CD4-positive, alpha-beta T cell (primary cell): ENCODE data around the gene CATSPER1. TPM values are rescaled to one million over a fixed set of nuclear protein-coding genes. Genes with fewer than 3 reads are reported as not detected.

Experiments used
- ATAC-seq: fragments of 200-7000 bp; cut with Tn5 transposase; one replicate; pipeline ENCODE4 v1.10.0; 2022; ENCODE audit warnings: mild to moderate bottlenecking; ENCODE audit not compliant: poor library complexity
- CTCF ChIA-PET: fragments of 350-600 bp; sonication (Branson Sonifier 250); formaldehyde crosslinking; loops from one replicate; lab custom pipeline; 2021; ENCODE audit warnings: antibody characterized with exemption, inconsistent platforms; lab: Charles Lee
- POLR2A ChIA-PET: fragments of 350-600 bp; sonication (Branson Sonifier 250); formaldehyde crosslinking; loops from one replicate; lab custom pipeline; 2021; ENCODE audit warnings: antibody characterized with exemption, inconsistent platforms; lab: Charles Lee
- DNase-seq, 14 experiments: peaks; one replicate each; pipeline ENCODE4 v3.0.0-alpha.2; 2013 to 2020; ENCODE audit warnings: mixed read lengths in 2 of 14
- H3K27ac ChIP-seq, 2 donors: one replicate each; pipeline versions ENCODE4 v1.5.1 to v1.7.0; 2013; ENCODE audit warnings: low read length in 2 of 2, low read depth in 1 of 2, mild to moderate bottlenecking in 1 of 2
- H3K27me3 ChIP-seq, 2 experiments: 1 replicate in 1 of 2; 2 replicates in 1 of 2; pipeline versions ENCODE4 v1.6.1 to v1.7.0; 2013; ENCODE audit warnings: low read length in 2 of 2, control low read depth in 1 of 2, mild to moderate bottlenecking in 1 of 2, moderate library complexity in 1 of 2; ENCODE audit not compliant: insufficient read depth in 2 of 2, control insufficient read depth in 1 of 2
- H3K36me3 ChIP-seq: one replicate; pipeline ENCODE4 v1.6.1; 2013; ENCODE audit warnings: low read length, control low read depth; ENCODE audit not compliant: insufficient read depth
- H3K4me1 ChIP-seq: one replicate; pipeline ENCODE4 v1.6.1; 2013; ENCODE audit warnings: low read length, control low read depth; ENCODE audit not compliant: insufficient read depth
- H3K4me3 ChIP-seq: one replicate; pipeline ENCODE4 v1.5.1; 2013; ENCODE audit warnings: mild to moderate bottlenecking, low read length, moderate library complexity
- H3K9me3 ChIP-seq, 2 experiments: 1 replicate in 1 of 2; 2 replicates in 1 of 2; pipeline versions ENCODE4 v1.6.1 to v1.7.0; 2013; ENCODE audit warnings: low read length in 2 of 2, mild to moderate bottlenecking in 2 of 2, control low read depth in 1 of 2, moderate library complexity in 1 of 2; ENCODE audit not compliant: control insufficient read depth in 1 of 2, insufficient read depth in 1 of 2
- H3K27ac Mint-ChIP-seq: one replicate; pipeline ENCODE4 v1.8.0; 2020; ENCODE audit warnings: mixed read lengths
- H3K27me3 Mint-ChIP-seq: one replicate; pipeline ENCODE4 v1.8.0; 2021; ENCODE audit warnings: mixed read lengths
- H3K36me3 Mint-ChIP-seq: one replicate; pipeline ENCODE4 v1.8.0; 2021; ENCODE audit warnings: low read depth, mixed read lengths
- H3K4me1 Mint-ChIP-seq: one replicate; pipeline ENCODE4 v1.8.0; 2021; ENCODE audit warnings: low read depth, mixed read lengths
- H3K4me3 Mint-ChIP-seq: one replicate; pipeline ENCODE4 v1.8.0; 2020; ENCODE audit warnings: mild to moderate bottlenecking, mixed read lengths
- H3K9me3 Mint-ChIP-seq: one replicate; pipeline ENCODE4 v1.8.0; 2020; ENCODE audit warnings: mixed read lengths
- CTCF ChIP-seq: fragments of 200-600 bp; IDR thresholded peaks from one replicate; pipeline ENCODE4 v1.8.0; 2022; ENCODE audit warnings: antibody characterized with exemption, mild to moderate bottlenecking
- intact Hi-C, 2 experiments: fragments of 100-400 bp; cut with DNase I in 1 of 2; cut with micrococcal nuclease in 1 of 2; formaldehyde crosslinking; loops; one replicate each; pipeline versions ENCODE4 v1.15.1 to v1.9.0; 2023 to 2025; cut with DNase I, micrococcal nuclease
- total RNA-seq, 174 experiments: library from RNA in 2 of 174; stranded (reverse) in 2 of 174; gene quantifications; one replicate each; pipeline ENCODE4 v1.2.3 and lab custom pipeline; 2021 to 2026

CATSPER1 gene
- total RNA-seq, 2 experiments from 2014 or later: not detected

DNA sequence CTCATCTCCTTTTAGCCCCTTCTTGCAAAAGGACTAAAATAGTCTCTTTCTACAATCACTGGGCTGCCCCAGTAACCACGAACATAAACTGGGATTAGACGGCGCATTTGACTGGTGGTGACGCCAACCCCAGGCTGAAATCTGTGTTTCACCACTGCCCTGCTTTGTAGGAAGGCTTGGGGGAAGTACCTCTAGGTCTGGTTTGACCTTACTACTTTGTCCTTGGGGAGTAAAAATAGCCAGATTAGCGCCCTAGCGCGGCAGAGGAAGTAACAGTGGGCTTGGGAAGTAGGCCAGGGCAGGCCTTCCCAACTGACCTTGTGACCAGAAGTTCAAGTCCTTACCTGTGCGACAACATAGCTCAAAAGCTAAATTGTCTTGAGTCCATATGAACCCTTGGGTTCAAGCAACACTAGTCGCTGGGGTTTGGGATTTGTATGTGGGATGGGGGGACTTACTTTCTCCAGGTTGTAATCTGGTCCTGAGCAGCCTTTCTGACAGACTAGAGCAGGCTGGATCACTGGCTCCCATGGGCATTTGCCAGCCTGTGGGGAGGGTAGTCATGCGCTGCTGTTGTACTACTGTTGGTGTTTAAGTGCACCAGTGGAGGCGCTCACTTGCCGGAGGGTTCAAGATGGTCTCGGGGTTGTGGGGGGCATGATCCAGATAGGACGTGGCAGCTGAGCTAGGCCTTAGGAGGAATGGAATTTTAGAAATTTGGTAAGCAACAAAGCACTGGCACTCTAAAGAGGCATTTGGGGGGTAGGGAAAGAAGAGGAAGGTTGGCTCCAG, 42.8 kb upstream of the CATSPER1 start:
- peaks cover 69% of the 10 kb centered on the region for H3K4me1 Mint-ChIP-seq
- peaks cover 0 to 3% of the 10 kb centered on the region in 2 experiments for H3K9me3 ChIP-seq
- H3K9me3 Mint-ChIP-seq: no peaks in the 10 kb centered on the region
- peak overlapping the region; percentile 81 to 85 for H3K27ac ChIP-seq
- H3K36me3 ChIP-seq: peaks cover 59% of the 10 kb centered on the region
- ChIA-PET CTCF (interaction anchor here (0.6 to 4.0 kb wide), 25 partner anchors 10 to 180 kb away, joined by 3 to 29 read pairs (median 4); partner anchors contain the start of gene FIBP), POLR2A (interaction anchor here (0.6 to 7.0 kb wide), 12 partner anchors 12 to 645 kb away, joined by 3 to 135 read pairs (median 10); partner anchors contain the start of gene SF3B2)
- intact Hi-C loops: loop anchor here (1.0 to 5.0 kb wide), 6 partner anchors 16 to 65 kb away; partner anchors contain the start of gene SF3B2 (in 1 of the 2)
- DNase-seq (peak in 9 of 14 experiments; percentile 27 to 72 (median 45)), ATAC-seq (peak; percentile 13)
- H3K4me3 Mint-ChIP-seq: peak overlapping the region; percentile 94
- no peak for TF ChIP-seq CTCF
- H3K4me1 ChIP-seq: peaks cover 38% of the 10 kb centered on the region
- H3K27me3 ChIP-seq: no peaks in the 10 kb centered on the region
- no peaks in the 10 kb centered on the region for H3K27me3 Mint-ChIP-seq
- H3K4me3 ChIP-seq: peak overlapping the region; percentile 45
- peak overlapping the region; percentile 94 for H3K27ac Mint-ChIP-seq
- H3K36me3 Mint-ChIP-seq: peaks cover 87% of the 10 kb centered on the region

GRCh38 chr11:66068154-66068821, 42.0 kb upstream of the CATSPER1 start:
- Histone ChIP-seq H3K9me3 (peaks cover 0 to 3% of the 10 kb centered on the region in 2 experiments), H3K36me3 (peaks cover 67% of the 10 kb centered on the region), H3K27me3 (no peaks in the 10 kb centered on the region), H3K4me3 (no peak overlapping the region), H3K4me1 (peaks cover 32% of the 10 kb centered on the region), H3K27ac (peak overlapping the region; percentile 81 to 85)
- no peaks in the 10 kb centered on the region for H3K27me3 Mint-ChIP-seq
- DNase-seq: peak; percentile 66 to 88 (median 74)
- TF ChIP-seq CTCF: peak; percentile 87
- intact Hi-C loops: loop anchor here (1.0 to 5.0 kb wide), 5 partner anchors 15 to 65 kb away; partner anchors contain the start of gene SF3B2 (in 1 of the 2)
- peak; percentile 27 for ATAC-seq
- peak overlapping the region; percentile 94 for H3K27ac Mint-ChIP-seq
- ChIA-PET CTCF (interaction anchor here (0.7 to 4.0 kb wide), 24 partner anchors 9 to 180 kb away, joined by 3 to 29 read pairs (median 4); partner anchors contain the start of genes FIBP and SF3B2), POLR2A (interaction anchor here (0.6 to 7.0 kb wide), 13 partner anchors 9 to 644 kb away, joined by 3 to 135 read pairs (median 9); partner anchors contain the start of gene SF3B2)
- H3K9me3 Mint-ChIP-seq: no peaks in the 10 kb centered on the region
- H3K36me3 Mint-ChIP-seq: peaks cover 87% of the 10 kb centered on the region
- H3K4me3 Mint-ChIP-seq: peak overlapping the region; percentile 94
- peaks cover 69% of the 10 kb centered on the region for H3K4me1 Mint-ChIP-seq

DNA sequence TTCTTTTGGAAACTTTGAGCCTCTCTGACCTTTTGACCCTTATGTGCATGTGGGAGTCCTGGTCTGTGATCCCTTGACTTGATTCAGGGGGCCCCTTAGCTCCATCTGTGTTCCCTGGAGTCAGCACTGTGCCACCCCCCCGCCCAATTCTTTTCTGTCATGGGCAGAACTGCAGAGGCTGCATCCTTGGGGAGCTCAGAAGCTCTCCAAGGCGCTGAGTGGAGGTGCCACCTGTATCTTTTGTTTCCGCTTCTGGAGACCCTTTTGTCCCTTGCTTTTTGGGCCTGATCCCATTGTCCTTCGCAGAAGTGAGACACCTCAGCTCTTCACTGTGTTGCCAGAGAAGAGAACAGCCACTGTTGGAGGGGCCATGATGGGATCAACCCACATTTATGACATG, 41.4 kb upstream of the CATSPER1 start:
- H3K4me1 Mint-ChIP-seq: peaks cover 68% of the 10 kb centered on the region
- peaks cover 87% of the 10 kb centered on the region for H3K36me3 Mint-ChIP-seq
- intact Hi-C loops: loop anchor here (1.0 to 5.0 kb wide), 5 partner anchors 15 to 66 kb away; partner anchors contain the start of gene SF3B2 (in 1 of the 2)
- no peak overlapping the region for H3K27ac ChIP-seq
- H3K9me3 Mint-ChIP-seq: no peaks in the 10 kb centered on the region
- H3K36me3 ChIP-seq: peaks cover 69% of the 10 kb centered on the region
- POLR2A ChIA-PET: interaction anchor here (0.7 to 7.0 kb wide), 8 partner anchors 8 to 67 kb away, joined by 3 to 135 read pairs (median 8); partner anchors contain the start of gene SF3B2
- DNase-seq: peak in 1 of 14 experiments; percentile 27
- no peaks in the 10 kb centered on the region for H3K27me3 ChIP-seq
- no peak for ATAC-seq
- no peak for TF ChIP-seq CTCF
- CTCF ChIA-PET: interaction anchor here (0.7 to 2.8 kb wide), 19 partner anchors 8 to 179 kb away, joined by 3 to 29 read pairs (median 7); partner anchors contain the start of genes FIBP and SF3B2
- H3K4me3 Mint-ChIP-seq: peak overlapping the region; percentile 94
- no peaks in the 10 kb centered on the region for H3K27me3 Mint-ChIP-seq
- peaks cover 25% of the 10 kb centered on the region for H3K4me1 ChIP-seq
- peaks cover 0 to 3% of the 10 kb centered on the region in 2 experiments for H3K9me3 ChIP-seq
- H3K4me3 ChIP-seq: no peak overlapping the region
- H3K27ac Mint-ChIP-seq: peak overlapping the region; percentile 94
